HG02623 (cell line): ENCODE measurements around the gene EGFR.

ENCODE experiments used
- ATAC-seq: cut with Tn5 transposase; IDR thresholded peaks from one replicate; pipeline ENCODE4 v1.9.1; 2021; ENCODE audit warnings: moderate library complexity; ENCODE audit not compliant: unreplicated experiment

EGFR gene

DNA sequence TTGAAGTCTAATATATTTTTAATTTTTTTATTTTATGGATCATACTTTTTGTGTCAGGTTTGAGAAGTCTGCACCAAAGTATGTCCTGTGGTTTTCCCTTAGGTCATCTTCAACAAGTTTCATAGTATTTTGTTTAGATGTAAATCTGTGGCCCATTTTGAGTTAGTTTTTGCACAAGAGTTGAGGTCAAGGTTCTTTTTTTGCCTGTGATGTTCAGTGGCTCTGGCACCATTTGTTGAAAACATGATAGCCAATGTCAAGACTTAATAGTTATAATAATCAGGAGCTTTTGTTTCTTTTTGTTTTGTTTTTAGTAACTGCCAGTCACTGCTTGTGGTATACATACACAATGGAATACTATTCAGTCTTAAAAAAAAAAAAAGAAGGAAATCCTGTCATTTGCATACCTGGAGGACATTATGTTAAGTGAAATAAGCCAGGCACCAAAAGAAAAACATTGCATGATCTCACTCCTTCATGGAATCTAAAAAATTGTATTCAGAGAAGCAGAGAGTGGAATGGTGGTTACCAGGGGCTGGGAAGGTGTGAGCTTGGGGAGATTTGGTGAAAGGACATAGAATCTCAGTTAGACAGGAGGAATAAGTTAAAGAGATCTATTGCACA lies 61.3 kb downstream of the EGFR start:
- no peak for ATAC-seq

- no peak for ATAC-seq
These were observed 62.3 kb downstream of the EGFR start for GRCh38 chr7:55081068-55081467.

DNA sequence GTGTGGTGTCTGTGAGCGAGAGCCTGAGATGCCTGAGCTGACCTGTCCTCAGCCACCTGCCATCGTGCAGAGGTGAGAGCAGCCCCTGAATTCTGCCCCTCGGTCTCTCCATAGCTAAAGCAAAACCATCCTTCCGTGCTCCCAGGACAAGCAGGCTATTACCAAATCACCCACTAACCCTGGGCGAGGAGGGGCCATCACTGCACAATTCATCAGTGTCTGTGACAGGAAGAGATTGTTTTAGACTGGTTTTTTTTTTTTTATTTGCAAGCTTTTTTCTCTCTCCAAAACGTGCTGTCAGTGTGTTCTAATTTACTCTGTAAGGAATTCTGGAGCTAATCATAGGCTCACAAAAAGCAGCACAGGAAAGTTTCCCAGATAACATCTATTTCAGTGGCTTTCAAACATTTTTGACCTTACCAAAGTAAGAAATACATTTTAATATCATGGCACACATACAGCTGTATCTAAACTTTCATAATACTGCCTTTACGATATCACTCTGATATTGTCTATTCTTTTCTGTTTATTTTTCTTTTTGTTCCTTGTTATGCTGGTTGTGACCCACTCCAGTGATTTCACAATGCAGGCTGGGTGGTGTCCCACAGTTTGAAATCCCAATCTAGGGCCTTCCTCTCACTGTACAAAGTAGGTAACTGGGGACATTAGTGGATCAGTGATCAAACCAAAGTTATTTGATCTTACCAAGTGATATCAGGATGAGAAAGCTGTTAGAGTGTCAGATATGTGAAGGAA lies 62.8 kb downstream of the EGFR start:
- ATAC-seq: no peak

GRCh38 chr7:55082228-55082603 lies 63.4 kb downstream of the EGFR start:
- ATAC-seq: no peak

- ATAC-seq: no peak
These were observed 64.4 kb downstream of the EGFR start for GRCh38 chr7:55083206-55083605.

DNA sequence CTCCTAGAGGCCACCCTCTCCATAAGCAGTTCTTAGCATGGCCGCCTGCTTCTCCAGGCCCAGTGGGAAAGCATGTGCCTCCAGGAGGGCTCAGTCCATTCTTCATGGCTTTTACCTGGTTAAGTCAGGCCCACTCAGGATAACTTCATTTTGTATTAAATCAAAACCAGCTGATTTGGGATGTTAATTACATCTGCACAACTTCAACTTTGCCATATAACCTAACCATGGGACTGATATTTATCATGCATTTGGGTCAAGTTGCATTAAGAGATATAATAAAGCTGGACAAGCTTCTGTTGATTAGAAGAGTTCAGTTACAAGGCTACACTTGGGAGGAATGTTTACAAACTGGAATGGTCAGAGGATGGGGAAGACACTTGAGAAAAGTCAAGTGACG lies 65.5 kb downstream of the EGFR start:
- no peak for ATAC-seq

GRCh38 chr7:55085511-55086412 lies 66.9 kb downstream of the EGFR start:
- ATAC-seq: no peak

DNA sequence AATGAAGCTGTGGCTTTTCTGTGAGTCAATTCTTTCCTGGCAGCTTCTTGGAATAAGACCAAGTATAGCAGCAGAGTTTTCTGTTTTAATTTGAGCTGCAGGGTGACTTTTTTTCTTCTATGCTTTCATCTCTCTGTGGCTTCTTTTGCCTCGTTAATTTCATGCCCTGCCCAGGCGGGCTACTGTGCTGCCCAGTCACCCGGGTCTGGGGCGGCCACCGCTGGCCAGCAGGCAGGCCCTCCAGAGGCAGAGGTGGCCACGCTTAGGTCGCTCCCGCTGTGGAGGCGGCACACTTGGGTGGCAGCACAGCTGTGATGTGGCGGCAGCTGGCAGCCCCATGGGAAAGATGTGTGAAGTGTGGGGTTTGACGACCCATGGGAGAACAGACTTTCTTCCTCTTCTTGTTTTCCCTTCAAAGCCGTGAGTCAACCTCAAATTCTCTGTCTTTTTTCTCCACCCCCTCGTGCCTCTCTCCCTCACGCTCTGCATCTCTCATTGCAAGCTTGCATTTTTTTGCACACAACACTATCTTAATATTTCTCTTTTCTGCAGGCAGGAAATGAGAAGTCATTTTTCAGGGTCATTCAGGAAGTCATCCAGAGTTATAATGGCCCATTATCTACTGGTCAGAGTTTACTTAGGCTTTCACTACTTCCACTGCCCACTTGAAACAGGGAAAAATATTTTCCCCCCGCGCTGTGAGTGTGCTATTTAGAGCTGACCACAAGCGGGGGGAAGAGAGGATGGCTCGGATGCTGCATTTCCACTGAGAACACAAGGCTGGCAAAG lies 67.8 kb downstream of the EGFR start:
- ATAC-seq: peak; percentile 68

DNA sequence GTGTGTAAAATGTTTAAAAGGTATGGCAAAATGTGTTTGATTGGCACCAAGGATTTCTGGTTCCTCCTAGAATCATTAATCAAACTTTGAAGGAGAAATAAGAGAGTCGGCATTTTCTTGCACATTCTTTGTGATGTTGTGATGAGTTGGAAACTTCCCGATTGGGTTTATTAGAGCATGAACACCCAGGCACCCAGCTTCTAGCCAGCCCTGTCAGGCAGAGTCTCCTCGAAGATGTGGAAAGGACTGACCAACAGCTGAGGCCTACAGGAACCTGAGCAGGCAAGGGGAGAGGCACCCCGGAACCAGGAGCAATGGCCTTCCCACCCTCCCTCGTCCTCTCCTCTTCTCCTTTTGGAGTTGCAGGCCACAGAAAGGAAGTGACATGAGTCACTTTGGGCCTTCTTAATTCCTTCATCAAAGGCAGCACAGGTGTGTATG lies 68.7 kb downstream of the EGFR start:
- ATAC-seq: no peak

GRCh38 chr7:55088107-55088506 lies 69.3 kb downstream of the EGFR start:
- no peak for ATAC-seq

- ATAC-seq: no peak
These were observed 69.8 kb downstream of the EGFR start for GRCh38 chr7:55088620-55089019.

- no peak for ATAC-seq
These were observed 73.6 kb downstream of the EGFR start for GRCh38 chr7:55092186-55092974.

DNA sequence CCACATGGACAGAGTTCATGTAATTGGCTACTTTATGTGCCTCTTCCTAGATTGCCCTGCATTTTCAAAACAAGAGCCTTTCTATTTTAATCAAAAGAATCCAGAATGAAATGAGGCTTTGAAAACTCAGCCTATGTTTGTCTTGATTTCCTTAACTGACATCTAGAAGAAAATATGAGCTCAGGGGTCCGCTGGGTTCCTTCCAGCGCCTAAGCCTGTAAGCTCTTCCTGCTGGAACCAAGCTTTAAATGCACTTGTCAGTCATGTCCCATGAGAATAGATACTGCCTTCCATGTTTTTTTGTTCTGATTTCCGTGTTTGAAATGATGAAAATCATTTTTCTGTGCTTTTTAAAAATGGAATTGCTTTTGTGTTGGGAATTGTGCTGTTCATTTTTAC lies 74.2 kb downstream of the EGFR start:
- no peak for ATAC-seq

GRCh38 chr7:55093674-55094073 lies 74.9 kb downstream of the EGFR start:
- ATAC-seq: no peak

- ATAC-seq: no peak
These were observed 75.4 kb downstream of the EGFR start for GRCh38 chr7:55094092-55094690.

DNA sequence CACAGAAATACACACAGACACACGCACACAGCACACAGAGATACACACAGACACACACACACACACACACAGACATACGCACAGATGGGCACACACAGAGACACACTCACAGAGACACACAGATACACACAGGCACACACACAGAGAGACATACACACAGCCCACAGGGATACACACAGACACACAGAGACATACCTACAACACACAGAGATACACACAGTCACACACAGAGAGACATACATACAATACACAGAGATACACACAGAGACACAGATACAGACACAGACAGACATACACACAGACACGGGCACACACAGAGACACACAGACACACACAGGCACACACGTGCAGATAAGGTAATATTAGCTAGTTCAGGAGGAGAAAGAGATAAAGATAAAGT lies 76.9 kb downstream of the EGFR start:
- ATAC-seq: no peak

- no peak for ATAC-seq
These were observed 77.5 kb downstream of the EGFR start for GRCh38 chr7:55096323-55096722.

DNA sequence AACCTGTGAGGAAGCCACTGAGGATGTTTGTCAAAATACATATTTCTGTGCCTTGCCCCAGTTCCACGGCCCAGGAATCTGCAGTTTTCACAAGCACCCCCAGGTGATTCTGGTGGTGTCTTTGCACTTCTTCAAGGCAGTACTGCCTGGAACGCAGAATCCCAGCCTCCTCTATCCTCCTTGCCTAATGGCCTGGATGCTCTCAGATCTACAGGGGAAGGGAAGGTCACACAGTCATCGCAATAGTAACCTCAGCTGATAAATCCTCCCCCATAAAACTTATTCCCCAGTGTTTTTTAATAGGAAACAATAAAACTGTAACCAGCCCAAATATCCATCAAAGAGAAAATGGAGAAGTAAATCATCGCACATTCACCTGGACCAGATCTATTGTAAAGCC lies 78.3 kb downstream of the EGFR start:
- no peak for ATAC-seq

DNA sequence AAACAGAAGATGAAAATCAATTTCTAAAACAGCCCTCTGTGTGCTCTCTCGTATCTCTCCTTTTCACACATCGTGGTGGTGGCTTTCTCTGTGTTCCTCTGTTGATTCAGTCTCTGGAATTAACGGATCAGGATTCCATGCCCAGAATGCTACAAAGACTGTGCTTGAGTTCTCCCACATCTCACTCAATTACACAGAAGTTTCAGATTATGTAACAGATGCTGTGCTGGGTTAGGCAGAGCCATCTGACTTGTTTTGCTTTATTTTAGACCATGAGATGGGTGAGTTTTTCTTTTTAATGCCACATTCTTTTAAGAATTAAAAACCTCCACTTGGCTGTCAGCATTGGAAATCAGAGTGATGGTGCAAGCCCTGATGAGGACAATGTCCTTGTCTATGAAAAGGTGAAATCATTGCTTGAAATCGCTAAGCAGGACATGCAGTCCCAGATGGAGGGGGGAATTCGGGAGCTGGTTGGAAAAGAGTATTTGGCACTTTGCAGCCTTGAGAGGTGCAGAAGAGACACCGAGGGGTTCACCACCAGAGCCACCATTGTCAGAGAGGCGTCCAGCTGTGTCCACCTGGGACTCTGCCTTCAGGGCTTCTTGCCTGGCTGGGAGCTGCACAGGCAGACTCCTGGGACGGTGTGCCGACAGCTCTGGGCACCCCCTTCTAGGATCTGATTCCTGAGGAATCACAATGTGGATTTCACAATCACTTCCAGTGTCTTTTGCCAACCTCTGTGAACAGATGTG lies 80.4 kb downstream of the EGFR start:
- no peak for ATAC-seq
